SKM-1 (cell line): ENCODE measurements around the gene KIAA1328.
"Not testable (repeated sequence)": the region's sequence is repeated elsewhere in the genome, so short reads cannot be mapped to it uniquely, and the experiment has no call there.

Source experiments
- DNase-seq: peaks from one replicate; lab custom pipeline; 2025; ENCODE audit not compliant: unreplicated experiment; lab: John Stamatoyannopoulos, UW

KIAA1328 gene

GRCh38 chr18:36825526-36825925 lies 3.4 kb upstream of the KIAA1328 start:
- DNase-seq: no peak

- DNase-seq: no peak
Measured at GRCh38 chr18:36826556-36826955, 2.4 kb upstream of the KIAA1328 start.

- DNase-seq: no peak
Measured at GRCh38 chr18:36828157-36828629, 734 bp upstream of the KIAA1328 start.

- no peak for DNase-seq
Measured at GRCh38 chr18:36829362-36830157, 633 bp downstream of the KIAA1328 start.

- no peak for DNase-seq
Measured at GRCh38 chr18:36830158-36830495, 1.2 kb downstream of the KIAA1328 start.

GRCh38 chr18:36831139-36831538 lies 2.2 kb downstream of the KIAA1328 start:
- no peak for DNase-seq

GRCh38 chr18:36833120-36833519 lies 4.2 kb downstream of the KIAA1328 start:
- DNase-seq: no peak

- no peak for DNase-seq
Measured at GRCh38 chr18:36835927-36836326, 7.0 kb downstream of the KIAA1328 start.

- no peak for DNase-seq
Measured at GRCh38 chr18:36839835-36840234, 10.9 kb downstream of the KIAA1328 start.

- no peak for DNase-seq
Measured at GRCh38 chr18:36843199-36843598, 14.3 kb downstream of the KIAA1328 start.

GRCh38 chr18:36843784-36844183 lies 14.9 kb downstream of the KIAA1328 start:
- no peak for DNase-seq

- DNase-seq: no peak
Measured at GRCh38 chr18:36848609-36849008, 19.7 kb downstream of the KIAA1328 start.

GRCh38 chr18:36849288-36850006 lies 20.5 kb downstream of the KIAA1328 start:
- no peak for DNase-seq

- DNase-seq: no peak
Measured at GRCh38 chr18:36850527-36851201, 21.7 kb downstream of the KIAA1328 start.

- no peak for DNase-seq
Measured at GRCh38 chr18:36851202-36851590, 22.3 kb downstream of the KIAA1328 start.

GRCh38 chr18:36856815-36857214 lies 27.9 kb downstream of the KIAA1328 start:
- DNase-seq: no peak

- no peak for DNase-seq
Measured at GRCh38 chr18:36862182-36862581, 33.3 kb downstream of the KIAA1328 start.

GRCh38 chr18:36867056-36867455 lies 38.1 kb downstream of the KIAA1328 start:
- no peak for DNase-seq

- no peak for DNase-seq
Measured at GRCh38 chr18:36871801-36872200, 42.9 kb downstream of the KIAA1328 start.

GRCh38 chr18:36872329-36872728 lies 43.4 kb downstream of the KIAA1328 start:
- no peak for DNase-seq

- DNase-seq: not testable (repeated sequence)
Measured at GRCh38 chr18:36873826-36874225, 44.9 kb downstream of the KIAA1328 start.

GRCh38 chr18:36879796-36880195 lies 50.9 kb downstream of the KIAA1328 start:
- DNase-seq: not testable (repeated sequence)
